ENCODE data around the gene SPTBN4. TPM values are rescaled to one million over a fixed set of nuclear protein-coding genes. Genes with fewer than 3 reads are reported as not detected.
"Not testable (repeated sequence)": the region's sequence is repeated elsewhere in the genome, so short reads cannot be mapped to it uniquely, and the experiment has no call there.

Gene SPTBN4
- total RNA-seq, 1 donor from 2014 or later, result 23.2 TPM

DNA sequence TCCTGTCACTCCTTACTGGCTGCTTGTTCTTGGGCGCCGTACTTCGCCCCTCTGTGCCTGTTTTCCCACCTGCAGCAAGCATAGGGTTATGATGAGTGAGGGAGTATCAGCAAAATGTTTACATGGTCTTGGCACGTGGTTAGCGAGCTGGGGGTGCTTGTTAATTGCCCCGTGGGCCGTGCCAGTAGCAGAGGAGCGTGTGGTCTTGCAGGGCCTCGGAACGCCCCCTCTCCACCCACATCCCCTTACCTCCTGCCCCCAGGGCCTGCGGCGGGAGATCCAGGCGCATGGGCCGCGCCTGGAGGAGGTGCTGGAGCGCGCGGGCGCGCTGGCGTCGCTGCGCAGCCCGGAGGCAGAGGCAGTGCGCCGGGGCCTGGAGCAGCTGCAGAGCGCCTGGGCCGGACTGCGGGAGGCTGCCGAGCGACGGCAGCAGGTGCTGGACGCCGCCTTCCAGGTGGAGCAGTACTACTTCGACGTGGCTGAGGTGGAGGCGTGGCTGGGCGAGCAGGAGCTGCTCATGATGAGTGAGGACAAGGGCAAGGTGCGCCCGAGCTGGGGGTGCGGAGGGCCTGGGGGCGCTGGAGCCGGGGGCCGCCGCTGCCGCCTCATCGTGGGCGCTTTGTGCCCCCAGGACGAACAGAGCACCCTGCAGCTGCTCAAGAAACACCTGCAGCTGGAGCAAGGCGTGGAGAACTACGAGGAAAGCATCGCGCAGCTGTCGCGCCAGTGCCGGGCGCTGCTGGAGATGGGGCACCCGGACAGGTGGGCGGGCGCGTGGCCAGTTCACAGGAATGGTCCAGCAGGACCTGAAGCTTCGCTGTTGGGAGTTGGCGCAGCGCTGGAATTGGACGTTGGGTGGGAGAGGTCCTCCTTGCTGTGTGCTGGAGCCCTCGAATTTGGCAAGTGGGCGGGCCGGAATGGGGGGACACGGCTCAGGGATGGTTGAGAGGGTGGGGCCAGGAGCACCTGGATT lies 87.4 kb downstream of the SPTBN4 start:
- DNase-seq (ENCODE audit: low spot score in 2 of 2), result no peak
- FAIRE-seq, result no peak

DNA sequence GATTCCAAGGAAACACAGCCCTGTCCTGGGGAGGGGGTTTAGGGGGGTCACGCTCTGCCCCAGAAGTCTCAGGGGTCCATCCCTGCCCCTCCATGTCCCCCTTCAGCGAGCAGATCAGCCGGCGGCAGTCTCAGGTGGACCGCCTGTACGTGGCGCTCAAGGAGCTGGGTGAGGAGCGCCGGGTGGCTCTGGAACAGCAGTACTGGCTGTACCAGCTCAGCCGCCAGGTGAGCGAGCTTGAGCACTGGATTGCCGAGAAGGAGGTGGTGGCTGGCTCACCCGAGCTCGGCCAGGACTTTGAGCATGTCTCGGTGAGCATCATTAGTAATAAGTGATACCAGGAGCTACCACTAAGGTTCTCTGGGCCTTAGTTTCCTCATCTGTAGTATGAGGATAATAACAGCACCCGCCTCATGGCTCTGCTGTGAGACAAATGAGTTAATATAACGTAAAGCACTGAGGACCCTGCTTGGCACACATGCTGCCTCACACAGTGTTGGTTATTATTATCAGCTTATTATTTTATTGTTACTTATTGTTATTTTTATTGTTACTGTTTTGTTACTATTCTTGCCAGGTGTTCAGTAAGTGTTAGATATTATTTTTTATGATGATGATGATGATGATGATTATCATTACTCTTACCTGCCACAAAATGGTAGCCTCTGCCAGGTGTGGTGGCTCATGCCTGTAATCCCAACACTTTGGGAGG lies 89.3 kb downstream of the SPTBN4 start:
- FAIRE-seq (no peak), DNase-seq (ENCODE audit: low spot score in 2 of 2) (peak in 1 of 2 donors; percentile 12)

DNA sequence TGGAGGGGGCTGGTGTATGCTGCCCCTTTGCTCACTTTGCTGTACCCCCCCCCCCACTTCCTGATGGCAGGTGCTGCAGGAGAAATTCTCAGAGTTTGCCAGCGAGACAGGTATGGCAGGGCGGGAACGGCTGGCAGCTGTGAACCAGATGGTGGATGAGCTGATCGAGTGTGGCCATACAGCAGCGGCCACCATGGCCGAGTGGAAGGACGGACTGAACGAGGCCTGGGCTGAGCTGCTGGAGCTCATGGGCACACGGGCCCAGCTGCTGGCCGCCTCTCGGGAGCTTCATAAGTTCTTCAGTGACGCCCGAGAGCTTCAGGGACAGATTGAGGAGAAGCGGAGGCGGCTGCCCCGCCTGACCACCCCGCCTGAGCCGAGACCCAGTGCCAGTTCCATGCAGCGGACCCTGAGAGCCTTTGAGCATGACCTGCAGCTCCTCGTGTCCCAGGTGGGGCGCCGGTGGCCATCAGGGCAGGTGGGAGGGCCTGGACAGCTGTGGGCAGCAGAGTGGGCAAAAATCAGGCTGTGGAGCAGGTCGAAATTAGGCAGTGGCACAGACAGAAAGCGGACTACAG lies 90.2 kb downstream of the SPTBN4 start:
- FAIRE-seq (no peak), DNase-seq (ENCODE audit: low spot score in 2 of 2) (no peak)

DNA sequence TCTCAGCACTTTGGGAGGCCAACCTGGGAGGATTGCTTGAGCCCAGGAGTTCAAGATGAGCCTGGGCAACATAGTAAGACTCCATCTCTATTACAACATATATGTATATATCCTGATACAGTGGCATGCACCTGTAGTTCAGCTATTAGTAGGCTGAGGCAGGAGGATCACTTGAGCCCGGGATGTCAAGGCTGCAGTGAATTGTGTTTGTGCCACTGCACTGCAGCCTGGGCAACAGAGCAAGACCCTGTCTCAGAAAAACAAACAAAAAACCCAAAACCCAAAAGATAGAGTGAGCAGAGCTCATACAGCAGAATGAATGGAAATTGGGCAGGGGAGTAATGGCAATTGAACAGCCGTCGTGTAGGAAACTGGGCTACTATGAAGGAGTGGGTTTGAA lies 92.6 kb downstream of the SPTBN4 start:
- DNase-seq (ENCODE audit: low spot score in 2 of 2) (no peak), FAIRE-seq (no peak)

DNA sequence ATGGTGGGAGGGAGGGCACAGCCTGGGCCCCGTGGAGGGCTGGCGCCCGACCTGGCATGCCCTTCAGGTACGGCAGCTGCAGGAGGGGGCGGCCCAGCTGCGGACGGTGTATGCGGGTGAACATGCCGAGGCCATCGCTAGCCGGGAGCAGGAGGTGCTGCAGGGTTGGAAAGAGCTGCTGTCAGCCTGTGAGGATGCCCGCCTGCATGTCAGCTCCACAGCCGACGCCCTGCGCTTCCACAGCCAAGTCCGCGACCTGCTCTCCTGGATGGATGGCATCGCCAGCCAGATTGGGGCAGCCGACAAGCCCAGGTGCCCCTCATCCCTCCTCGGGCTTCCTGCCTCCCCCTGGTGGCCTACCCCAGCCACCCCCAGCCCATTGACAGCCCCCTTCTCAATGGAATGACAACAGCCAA lies 93.3 kb downstream of the SPTBN4 start:
- FAIRE-seq (no peak), DNase-seq (ENCODE audit: low spot score in 2 of 2) (no peak)

DNA sequence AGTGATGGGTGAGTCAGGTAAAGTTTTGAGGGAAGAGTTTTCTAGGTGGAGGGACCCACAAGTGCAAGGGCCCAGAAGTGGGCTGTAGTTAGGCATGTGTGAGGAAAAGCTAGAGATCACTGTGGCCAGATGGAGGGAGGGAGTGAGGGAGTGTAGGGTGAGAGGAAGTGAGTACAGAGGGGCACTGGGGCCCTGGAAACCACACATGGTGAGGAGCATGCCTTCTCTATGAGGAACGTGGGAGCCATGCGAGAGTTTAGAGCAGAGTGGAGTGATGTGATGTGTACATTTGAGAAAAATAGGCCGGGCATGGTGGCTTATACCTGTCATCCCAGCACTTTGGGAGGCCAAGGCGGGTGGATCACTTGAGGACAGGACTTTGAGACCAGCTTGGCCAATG lies 95.1 kb downstream of the SPTBN4 start:
- no peak for FAIRE-seq

DNA sequence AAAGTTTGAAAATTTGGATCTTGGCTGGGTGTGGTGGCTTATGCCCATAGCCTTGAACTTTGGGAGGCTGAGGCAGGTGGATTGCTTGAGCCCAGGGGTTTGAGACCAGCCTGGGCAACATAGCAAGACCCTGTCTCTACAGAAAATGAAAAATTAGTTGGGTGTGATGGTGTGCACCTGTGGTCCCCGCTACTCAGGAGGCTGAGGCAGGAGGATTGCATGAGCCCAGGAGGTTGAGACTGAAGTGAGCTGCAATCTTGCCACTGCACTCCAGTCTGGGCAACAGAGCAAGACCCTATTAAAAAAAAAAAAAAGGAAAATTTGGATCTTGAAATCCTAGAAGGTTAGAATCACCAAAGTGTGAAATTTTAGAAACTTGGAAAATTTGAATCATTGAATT lies 97.7 kb downstream of the SPTBN4 start:
- FAIRE-seq; DNase-seq (ENCODE audit: low spot score in 2 of 2): not testable (repeated sequence)

More for the DNA sequence above, 95.1 kb downstream of the SPTBN4 start:
- no peak for DNase-seq (ENCODE audit: low spot score in 2 of 2)

DNA sequence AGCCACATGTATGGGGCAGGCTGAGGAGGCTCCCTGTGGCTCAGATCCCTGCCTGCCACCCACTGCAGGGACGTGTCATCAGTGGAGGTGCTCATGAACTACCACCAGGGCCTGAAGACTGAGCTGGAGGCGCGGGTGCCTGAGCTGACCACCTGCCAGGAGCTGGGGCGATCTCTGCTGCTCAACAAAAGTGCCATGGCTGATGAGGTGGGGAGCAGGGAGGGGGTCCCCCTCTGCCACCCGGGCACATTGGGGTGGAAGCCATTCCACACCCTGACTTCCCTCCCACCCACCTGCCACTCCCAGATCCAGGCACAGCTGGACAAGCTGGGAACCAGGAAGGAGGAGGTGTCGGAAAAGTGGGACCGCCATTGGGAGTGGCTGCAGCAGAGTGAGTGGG lies 98.6 kb downstream of the SPTBN4 start:
- DNase-seq (ENCODE audit: low spot score in 2 of 2), result no peak

DNA sequence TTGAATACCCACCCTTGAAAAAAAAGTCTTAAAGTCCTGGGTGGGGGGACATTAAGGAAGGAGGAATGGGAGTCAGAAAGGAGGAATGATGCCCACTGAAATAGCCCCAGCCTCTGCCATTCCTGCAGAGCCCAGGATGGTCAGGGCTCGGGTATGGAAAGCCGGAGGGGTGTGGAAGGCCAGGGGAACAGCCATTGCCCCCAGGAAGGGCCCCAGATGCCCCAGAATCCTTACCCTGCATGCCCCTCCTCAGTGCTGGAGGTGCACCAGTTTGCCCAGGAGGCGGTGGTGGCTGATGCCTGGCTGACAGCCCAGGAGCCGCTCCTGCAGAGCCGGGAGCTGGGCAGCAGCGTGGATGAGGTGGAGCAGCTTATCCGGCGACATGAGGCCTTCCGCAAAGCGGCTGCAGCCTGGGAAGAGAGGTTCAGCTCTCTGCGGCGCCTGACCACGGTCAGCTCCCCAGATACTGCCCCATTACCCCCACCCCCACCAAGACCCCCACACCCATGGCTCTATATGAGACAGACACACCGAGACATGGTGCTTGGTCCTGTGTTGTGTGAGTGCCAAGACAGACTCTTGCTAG lies 99.2 kb downstream of the SPTBN4 start:
- DNase-seq (ENCODE audit: low spot score in 2 of 2) (peak in 1 of 2 donors; percentile 30), FAIRE-seq (no peak)

More for the DNA sequence above, 98.6 kb downstream of the SPTBN4 start:
- no peak for FAIRE-seq

DNA sequence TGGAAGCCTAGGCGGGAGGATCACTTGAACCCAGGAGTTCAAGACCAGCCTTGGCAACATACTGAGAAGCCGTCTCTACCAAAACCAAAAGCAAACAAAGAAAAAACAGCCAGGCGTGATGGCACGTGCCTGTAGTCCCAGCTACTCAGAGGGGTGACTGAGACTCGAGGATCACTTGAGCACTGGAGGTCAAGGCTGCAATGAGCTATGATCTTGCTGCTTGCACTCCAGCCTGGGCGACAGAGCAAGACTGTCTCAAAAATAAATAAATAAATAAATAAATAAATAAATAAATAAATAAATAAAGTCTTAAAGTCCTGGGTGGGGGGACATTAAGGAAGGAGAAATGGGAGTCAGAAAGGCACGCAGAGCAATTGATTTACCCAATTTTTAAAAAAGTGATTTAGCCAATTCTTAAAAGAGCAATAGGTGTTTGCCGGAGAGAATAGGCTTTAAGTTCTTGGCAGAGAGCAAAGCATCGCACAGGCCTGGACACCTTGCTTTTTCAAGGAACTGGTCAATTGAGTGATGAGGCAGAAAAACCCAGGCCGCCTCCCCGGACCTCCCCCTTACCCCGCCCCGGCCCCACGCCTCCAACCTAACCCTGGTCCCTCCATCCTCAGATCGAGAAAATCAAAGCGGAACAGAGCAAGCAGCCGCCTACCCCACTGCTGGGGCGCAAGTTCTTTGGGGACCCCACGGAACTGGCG lies 100.4 kb downstream of the SPTBN4 start:
- FAIRE-seq, result no peak
- DNase-seq (ENCODE audit: low spot score in 2 of 2), result no peak

DNA sequence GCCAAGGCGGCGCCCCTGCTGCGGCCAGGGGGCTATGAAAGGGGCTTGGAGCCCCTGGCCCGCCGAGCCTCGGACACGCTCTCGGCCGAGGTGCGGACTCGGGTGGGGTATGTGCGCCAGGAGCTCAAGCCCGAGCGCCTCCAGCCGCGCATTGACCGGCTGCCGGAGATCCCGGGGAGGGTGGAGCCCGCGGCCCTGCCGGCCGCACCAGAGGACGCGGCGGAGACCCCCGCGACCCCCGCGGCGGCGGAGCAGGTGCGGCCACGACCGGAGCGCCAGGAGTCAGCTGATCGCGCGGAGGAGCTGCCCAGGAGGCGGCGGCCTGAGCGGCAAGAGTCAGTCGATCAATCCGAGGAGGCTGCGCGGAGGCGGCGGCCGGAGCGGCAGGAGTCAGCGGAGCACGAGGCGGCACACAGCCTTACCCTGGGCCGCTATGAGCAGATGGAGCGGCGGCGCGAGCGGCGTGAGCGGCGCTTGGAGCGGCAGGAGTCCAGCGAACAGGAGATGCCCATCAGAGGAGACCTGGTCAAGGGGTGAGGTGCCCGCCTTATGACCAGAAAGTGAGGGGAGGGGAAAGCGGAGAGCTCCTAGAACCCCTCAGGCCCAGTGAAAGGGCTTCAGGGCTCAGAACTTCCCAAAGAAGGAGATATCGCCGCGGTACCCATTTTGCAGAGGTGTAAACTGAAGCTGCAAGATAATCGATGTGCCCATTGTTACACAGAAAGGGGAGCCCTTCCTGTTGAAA lies 101.1 kb downstream of the SPTBN4 start:
- FAIRE-seq (no peak), DNase-seq (ENCODE audit: low spot score in 2 of 2) (no peak)

DNA sequence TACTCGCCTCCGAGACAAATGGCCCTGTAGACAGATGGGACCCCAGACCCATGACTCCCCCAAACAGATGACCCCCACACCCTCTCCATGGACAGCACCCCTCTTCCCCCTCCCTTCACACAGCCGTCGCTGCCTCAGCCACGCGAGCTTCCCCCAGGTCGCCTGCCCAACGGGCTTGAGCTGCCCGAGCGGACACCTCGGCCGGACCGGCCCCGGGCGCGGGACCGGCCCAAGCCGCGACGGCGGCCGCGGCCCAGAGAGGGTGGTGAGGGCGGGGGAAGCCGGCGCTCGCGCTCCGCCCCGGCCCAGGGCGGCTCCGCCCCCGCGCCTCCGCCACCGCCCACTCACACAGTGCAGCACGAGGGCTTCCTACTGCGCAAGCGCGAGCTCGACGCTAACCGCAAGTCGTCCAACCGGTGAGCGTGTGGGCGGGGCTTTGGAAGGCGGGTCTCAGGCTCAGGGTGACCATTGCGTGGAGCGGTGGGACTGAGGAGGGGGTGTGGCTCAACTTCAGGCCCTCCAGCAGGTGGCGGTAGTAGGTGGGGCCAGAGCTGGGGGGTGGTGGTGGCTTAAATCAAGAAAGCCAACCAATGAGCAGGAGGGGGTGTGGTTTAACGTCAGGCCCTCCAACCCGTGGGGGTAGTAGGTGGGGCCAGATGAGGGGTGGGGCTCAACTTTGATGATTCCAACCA lies 103.7 kb downstream of the SPTBN4 start:
- DNase-seq (ENCODE audit: low spot score in 2 of 2), result peak; percentile 98
- peak; percentile 49 for FAIRE-seq

DNA sequence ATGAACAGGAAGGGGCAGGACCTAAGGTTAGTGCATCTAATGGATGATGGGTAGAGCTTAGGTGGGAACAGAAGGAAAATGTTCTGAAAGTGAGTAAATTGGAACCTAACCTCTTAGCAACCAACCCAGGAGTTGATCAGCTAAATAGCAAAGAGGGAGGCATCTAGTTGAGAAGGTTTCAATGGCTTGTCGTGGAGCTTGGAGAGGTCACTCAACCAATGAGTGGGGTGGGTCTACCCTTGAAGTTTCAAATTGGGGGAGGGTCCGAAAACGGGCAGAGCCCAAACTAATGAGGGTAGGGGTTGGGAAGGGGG lies 104.2 kb downstream of the SPTBN4 start:
- FAIRE-seq (no peak), DNase-seq (ENCODE audit: low spot score in 2 of 2) (no peak)

DNA sequence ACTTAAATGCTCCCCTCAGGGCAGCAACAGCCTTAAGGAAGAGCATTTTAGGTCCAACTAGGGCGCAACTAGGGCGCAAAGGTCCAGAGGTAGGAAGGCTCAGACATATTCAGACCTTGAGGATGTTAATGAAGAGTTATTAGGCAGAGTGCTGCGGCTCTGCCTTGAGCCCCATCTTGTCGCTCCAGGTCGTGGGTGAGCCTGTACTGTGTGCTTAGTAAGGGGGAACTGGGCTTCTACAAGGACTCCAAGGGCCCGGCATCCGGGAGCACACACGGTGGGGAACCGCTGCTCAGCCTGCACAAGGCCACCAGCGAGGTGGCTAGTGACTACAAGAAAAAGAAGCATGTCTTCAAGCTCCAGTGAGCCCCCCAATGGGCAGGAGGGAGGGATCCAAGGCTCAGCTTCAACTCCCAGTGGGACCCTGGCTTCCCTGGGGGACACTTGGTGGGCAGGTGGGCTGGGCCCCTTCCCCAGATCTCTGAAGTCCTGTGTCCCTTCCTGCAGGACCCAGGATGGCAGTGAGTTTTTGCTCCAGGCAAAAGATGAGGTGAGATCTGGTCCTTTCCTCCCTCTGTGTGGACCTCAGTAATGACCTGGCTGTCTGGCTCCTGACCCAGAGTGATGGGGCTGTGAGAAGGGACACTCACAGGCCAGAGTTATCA lies 105.2 kb downstream of the SPTBN4 start:
- no peak for DNase-seq (ENCODE audit: low spot score in 2 of 2)
- no peak for FAIRE-seq

DNA sequence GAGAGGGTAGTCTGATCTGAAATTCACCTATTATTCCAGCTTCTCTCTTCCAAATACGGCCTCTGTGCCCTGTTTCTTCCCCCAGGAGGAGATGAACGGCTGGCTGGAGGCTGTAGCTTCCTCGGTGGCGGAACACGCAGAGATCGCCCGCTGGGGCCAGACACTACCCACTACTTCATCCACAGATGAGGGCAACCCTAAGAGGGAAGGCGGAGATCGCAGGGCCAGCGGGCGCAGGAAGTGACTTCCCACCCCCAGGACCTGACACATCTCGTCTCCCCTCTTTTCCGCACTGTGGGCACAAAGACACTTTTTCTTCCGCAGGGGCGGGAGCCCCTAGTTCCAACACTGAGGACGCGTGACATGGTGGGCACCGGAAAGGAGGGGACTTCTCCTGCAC lies 108.5 kb downstream of the SPTBN4 start:
- no peak for FAIRE-seq
- no peak for DNase-seq (ENCODE audit: low spot score in 2 of 2)

DNA sequence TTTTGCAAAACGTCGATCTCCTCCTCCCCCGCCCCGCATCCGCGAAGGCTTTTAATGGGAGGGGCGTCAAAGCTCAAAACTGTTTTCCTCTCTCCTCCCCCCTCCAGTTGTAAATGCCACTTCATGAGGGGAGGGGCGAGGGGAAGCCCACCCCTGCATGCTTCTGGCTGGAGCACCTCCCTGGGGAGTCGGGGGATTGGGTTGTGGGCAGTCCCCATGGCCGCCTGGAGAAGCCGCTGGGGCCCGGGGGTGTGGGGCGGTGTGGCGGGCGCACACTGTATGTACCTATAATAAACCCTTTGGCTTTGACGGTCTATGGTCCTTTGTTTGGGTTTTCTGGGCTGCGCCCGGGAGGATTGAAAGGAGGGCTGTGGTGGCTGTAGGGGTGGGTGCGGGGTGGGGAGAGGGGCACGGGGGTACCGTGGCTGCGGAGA lies 109.4 kb downstream of the SPTBN4 start:
- FAIRE-seq (no peak), DNase-seq (ENCODE audit: low spot score in 2 of 2) (no peak)

DNA sequence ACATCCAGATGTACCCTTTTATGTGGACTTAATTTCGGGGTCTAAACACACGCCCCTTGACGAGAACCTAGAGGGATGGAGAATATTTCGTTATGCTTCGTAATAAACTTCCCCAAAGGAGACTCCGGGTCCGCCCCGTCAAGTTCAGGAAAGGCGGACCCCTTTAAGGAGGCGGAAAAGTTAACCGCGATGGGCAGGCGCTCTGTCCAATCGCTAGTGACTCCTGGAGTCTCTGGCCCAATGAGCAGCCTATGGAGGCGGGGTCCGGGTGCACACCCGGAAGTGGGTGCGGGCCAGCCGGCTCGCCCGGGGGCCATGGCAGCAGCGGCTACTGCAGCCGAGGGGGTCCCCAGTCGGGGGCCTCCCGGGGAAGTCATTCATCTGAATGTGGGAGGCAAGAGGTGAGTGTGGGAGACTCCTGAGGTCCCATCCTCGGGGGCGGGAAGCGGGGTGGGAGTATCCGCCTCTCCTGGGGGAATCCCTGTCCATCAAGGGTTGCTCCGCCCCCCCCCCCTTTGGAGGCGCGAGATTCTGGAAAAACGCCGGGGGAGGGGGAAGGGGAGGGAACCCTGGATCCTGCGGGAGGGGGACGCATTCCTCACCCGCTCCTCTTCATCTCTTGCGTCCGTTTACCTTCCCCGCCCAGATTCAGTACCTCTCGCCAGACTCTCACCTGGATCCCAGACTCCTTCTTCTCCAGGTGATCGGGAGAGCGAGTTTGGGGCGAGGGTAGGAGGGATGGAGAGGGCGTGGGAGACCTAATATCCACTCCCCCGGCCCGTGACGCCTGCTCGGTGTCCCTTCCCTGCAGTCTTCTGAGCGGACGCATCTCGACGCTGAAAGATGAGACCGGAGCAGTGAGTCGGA lies 110.0 kb downstream of the SPTBN4 start, which contains the start of gene SHKBP1:
SHKBP1 (plus strand) TSS at position 289 of the 867 bp plus-strand sequence; CDS start at position 316, 27 bp downstream.
- no peak for FAIRE-seq
- DNase-seq (ENCODE audit: low spot score in 2 of 2), result peak; percentile 96 to 99
